ENCODE results near the gene PROC. TPM values are rescaled to one million over a fixed set of nuclear protein-coding genes. Genes with fewer than 3 reads are reported as not detected.
A peak's percentile ranks its signal among the peaks of the same experiment; 100 is the strongest.

The PROC gene
- total RNA-seq, 1 donor = not detected

- TF ChIP-seq CTCF (IDR thresholded peaks at IDR 0.05; ENCODE audit: insufficient read depth, low read length) = no peak
- H3K4me3 ChIP-seq (ENCODE audit: low read depth, low read length) = no peak overlapping the region
- peak; percentile 25 for DNase-seq (ENCODE audit: low read depth)
Measured at GRCh38 chr2:127392828-127393578, 25.2 kb upstream of the PROC start.

- TF ChIP-seq CTCF (IDR thresholded peaks at IDR 0.05; ENCODE audit: insufficient read depth, low read length) = no peak
- H3K4me3 ChIP-seq (ENCODE audit: low read depth, low read length) = no peak overlapping the region
- no peak for DNase-seq (ENCODE audit: low read depth)
Measured at GRCh38 chr2:127394492-127394891, 23.7 kb upstream of the PROC start.

- H3K4me3 ChIP-seq (ENCODE audit: low read depth, low read length) = no peak overlapping the region
- DNase-seq (ENCODE audit: low read depth) = no peak
- TF ChIP-seq CTCF (IDR thresholded peaks at IDR 0.05; ENCODE audit: insufficient read depth, low read length) = no peak
Measured at GRCh38 chr2:127397568-127398238, 20.5 kb upstream of the PROC start.

- no peak for TF ChIP-seq CTCF (IDR thresholded peaks at IDR 0.05; ENCODE audit: insufficient read depth, low read length)
- no peak overlapping the region for H3K4me3 ChIP-seq (ENCODE audit: low read depth, low read length)
- DNase-seq (ENCODE audit: low read depth) = peak; percentile 90
Measured at GRCh38 chr2:127398239-127398590, 20.0 kb upstream of the PROC start.

- H3K4me3 ChIP-seq (ENCODE audit: low read depth, low read length) = no peak overlapping the region
- DNase-seq (ENCODE audit: low read depth) = no peak
- TF ChIP-seq CTCF (IDR thresholded peaks at IDR 0.05; ENCODE audit: insufficient read depth, low read length) = no peak
Measured at GRCh38 chr2:127400533-127400896, 17.7 kb upstream of the PROC start.

GRCh38 chr2:127400897-127401756, 17.1 kb upstream of the PROC start:
- DNase-seq (ENCODE audit: low read depth) = no peak
- no peak for TF ChIP-seq CTCF (IDR thresholded peaks at IDR 0.05; ENCODE audit: insufficient read depth, low read length)

More at GRCh38 chr2:127400897-127401756, 17.1 kb upstream of the PROC start:
- H3K4me3 ChIP-seq (ENCODE audit: low read depth, low read length) = no peak overlapping the region
